GM13977 (cell line): ENCODE results near the gene ADAM10.

Experiments
- DNase-seq: peaks from one replicate; pipeline ENCODE4 v3.0.0; 2012; ENCODE audit warnings: low spot score
- in situ Hi-C: fragments of 300-500 bp; cut with MboI; formaldehyde crosslinking; loops from one replicate; pipeline ENCODE4 v1.12.0; 2022; ENCODE audit warnings: low sequenced_read_pairs, low pct_unique_long_range_greater_than_20kb, mixed read lengths, inconsistent platforms; ENCODE audit not compliant: unreplicated experiment
- TF ChIP-seq, protein P1 (sequence below): IDR thresholded peaks from 2 replicates; pipeline ENCODE4 v1.5.1; 2012; ENCODE audit warnings: mild to moderate bottlenecking, control low read depth; ENCODE audit not compliant: insufficient read depth; ENCODE audit errors: extremely low read depth, missing control alignments

The ADAM10 gene

DNA sequence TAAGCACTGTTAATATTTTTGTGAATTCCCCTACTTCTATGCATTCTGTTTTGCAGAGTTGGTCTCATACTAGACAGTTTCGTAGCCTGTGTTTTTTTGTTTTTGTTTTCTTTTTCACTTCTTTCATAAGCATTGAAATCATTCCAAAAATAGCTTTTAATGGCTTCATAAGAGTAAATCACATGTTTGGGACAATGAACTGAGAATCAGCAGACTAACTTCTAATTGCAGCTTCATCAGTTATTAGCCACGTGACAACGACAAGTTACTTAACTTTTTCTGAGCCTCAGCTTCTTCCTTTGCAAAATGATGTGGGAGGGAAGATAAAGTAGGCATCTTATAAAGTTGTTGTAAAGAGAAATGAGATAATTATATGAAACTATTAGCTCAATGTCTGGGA is 193.0 kb downstream of the ADAM10 start:
- TF ChIP-seq, protein P1, sequence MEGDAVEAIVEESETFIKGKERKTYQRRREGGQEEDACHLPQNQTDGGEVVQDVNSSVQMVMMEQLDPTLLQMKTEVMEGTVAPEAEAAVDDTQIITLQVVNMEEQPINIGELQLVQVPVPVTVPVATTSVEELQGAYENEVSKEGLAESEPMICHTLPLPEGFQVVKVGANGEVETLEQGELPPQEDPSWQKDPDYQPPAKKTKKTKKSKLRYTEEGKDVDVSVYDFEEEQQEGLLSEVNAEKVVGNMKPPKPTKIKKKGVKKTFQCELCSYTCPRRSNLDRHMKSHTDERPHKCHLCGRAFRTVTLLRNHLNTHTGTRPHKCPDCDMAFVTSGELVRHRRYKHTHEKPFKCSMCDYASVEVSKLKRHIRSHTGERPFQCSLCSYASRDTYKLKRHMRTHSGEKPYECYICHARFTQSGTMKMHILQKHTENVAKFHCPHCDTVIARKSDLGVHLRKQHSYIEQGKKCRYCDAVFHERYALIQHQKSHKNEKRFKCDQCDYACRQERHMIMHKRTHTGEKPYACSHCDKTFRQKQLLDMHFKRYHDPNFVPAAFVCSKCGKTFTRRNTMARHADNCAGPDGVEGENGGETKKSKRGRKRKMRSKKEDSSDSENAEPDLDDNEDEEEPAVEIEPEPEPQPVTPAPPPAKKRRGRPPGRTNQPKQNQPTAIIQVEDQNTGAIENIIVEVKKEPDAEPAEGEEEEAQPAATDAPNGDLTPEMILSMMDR = no peak
- no peak for DNase-seq
- in situ Hi-C loops = no loop called here

DNA sequence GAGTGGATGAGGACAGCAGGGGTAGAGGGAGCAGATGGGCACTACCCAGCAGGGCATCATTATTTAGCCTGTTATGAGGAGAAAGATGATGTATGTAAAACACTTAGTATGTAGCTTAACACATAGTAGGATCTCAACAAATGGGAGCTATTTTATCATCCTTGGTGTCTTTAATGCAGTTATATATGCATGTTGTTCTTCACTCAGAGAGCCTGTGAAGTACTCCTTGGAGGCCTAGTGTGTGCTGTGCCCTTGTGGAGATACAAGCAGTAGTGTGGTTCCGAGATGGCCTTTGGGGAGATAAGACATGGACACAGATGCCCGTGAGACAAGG is 193.5 kb downstream of the ADAM10 start:
- in situ Hi-C loops = no loop called here
- TF ChIP-seq, protein P1 = no peak

DNA sequence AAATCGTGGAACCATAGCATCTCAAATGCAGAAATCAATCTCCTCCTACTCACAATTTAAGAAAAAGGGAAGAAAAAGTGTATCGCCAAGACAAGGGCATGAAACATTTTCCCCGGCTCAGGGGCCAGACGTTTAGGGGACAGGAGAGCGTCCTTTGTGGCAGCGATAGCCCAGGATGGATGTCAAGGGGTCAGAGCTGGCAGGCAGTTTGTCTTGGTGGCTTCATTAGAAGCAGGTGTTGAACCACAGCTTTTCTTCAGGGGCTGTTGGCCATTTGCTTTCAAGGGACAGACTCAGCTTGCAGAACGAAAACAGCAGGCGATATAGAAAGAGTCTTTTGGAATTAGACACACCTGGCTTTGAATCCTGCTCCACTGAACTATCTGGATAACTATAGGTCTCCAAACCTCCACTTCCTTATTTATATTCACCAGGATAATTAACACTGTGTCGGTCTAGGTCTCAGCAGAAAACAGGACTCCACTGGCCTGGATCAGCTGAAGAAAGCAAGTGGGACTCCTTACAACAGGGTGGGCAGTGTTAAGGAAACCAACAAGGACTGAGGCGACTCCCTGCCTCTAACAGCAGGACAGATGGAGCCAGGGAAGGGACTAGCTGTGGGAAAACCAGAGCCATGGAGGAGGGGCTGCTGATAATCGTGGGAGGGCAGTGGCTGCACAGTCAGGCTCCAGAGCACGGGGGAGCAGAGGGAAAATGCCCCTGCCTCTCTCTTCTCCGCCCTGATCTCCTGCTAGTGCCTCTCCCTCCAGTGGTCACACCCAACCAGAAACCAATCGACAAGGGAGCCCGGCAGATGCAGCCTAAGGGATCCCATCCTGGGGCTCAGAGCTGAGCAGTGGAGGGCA is 194.1 kb downstream of the ADAM10 start:
- TF ChIP-seq, protein P1 = no peak
- in situ Hi-C loops = no loop called here
- no peak for DNase-seq

More for the DNA sequence above, 193.5 kb downstream of the ADAM10 start:
- no peak for DNase-seq

DNA sequence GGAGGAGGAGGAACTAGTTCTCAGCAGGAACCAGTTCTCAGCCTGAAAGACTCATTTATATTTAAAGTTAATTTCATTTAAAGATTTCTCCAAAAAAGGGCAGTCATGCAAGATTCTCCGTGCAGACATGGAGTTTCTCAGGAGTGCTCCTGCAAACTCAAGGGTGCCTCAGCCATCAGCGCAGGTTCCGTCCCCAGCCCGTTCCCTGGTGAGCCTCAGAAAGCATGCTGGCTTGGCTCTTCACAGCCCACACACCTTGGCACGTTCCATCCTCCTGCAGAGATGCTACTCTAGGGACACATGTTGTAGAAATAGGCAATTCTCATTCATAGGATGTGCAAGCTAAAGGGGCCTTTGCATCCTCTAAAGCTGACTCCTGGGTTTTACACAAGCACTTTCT is 194.7 kb downstream of the ADAM10 start:
- in situ Hi-C loops = no loop called here
- TF ChIP-seq, protein P1 = no peak
- DNase-seq = no peak

DNA sequence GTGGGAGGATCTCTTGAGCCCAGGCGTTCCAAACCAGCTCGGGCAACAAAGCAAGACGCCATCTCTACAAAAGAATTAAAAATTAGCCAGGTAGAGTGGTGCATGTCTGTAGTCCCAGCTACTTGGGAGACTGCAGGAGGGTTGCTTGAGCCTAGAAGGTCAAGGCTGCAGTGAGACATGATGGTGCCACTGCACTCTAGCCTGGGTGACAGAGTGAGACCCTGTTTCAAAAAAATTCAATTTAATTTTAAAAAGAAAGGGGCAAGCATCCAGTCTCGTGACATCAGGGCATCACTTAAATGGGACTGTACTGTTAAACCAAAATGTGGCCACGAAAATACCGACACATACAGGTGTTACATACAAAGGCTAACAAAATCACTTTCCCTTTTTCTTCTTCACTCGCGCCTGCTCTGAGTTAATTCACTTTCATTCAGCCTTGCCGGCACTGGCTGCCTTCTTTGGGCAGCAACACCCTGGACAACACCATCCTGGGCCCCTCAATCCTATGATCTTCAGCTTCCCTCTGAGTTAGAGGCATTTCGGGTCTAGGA is 196.1 kb downstream of the ADAM10 start:
- TF ChIP-seq, protein P1 = no peak
- no peak for DNase-seq
- in situ Hi-C loops = no loop called here

DNA sequence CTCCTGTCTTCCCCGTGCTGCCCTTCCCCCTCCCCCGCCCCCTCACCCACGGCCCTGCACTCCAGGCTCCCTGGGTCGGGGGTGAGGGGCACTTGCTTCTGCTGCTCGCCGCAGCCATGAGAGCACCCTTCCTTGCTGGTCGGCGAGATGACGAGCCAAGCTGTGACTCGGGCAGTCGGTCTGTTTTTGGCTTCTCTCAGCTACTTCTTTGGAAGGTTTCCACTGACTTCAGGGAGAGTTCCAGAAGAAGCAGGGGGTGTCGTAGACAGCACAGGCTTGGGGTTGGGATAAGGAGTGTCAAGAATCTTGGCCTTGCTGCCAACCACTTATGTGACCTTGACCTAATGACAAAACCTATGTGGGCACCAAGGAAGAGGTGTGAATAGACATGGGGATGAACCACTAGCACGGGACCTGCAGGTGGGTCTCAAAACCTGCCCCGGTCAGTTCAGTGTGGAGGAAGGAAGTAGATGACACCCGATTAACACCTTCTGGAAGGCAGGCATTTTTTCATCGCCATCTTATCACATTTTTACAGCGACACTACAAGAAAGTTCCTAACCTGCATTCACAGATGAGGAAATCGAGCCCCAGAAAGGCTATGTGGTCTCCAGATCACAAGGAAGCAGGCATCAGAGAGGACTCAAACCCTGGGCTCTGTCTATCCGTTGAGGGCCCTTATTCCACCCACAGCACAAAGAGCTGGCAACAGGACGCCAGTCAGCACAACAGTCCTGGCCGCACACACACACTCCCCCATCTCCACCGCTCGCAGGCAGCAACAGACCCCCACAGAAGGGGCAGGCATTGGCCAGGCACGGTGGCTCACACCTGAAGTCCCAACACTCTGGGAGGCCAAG is 196.8 kb downstream of the ADAM10 start:
- TF ChIP-seq, protein P1 = no peak
- DNase-seq = no peak
- in situ Hi-C loops = no loop called here
